Esophagus (tissue), 2 donors: Measurements from ENCODE around the gene CHST6. TPM values are rescaled to one million over a fixed set of nuclear protein-coding genes. Genes with fewer than 3 reads are reported as not detected.
A peak's percentile ranks its signal among the peaks of the same experiment; 100 is the strongest.
"Not testable (repeated sequence)": the region's sequence is repeated elsewhere in the genome, so short reads cannot be mapped to it uniquely, and the experiment has no call there.

Experiments used
- H3K27ac ChIP-seq, 2 donors: one replicate each; pipeline ENCODE4 v1.5.1; 2013; ENCODE audit warnings: low read depth in 2 of 2, mild to moderate bottlenecking in 2 of 2, inconsistent platforms in 1 of 2, low read length in 1 of 2, moderate library complexity in 1 of 2
- H3K27me3 ChIP-seq, 2 donors: one replicate each; pipeline ENCODE4 v1.6.1; 2013; ENCODE audit warnings: low read length in 2 of 2, control low read depth in 1 of 2, mild to moderate bottlenecking in 1 of 2; ENCODE audit not compliant: insufficient read depth in 2 of 2, control insufficient read depth in 1 of 2
- H3K36me3 ChIP-seq, 2 donors: one replicate each; pipeline ENCODE4 v1.6.1; 2013; ENCODE audit warnings: low read length in 1 of 2; ENCODE audit not compliant: control insufficient read depth in 2 of 2, insufficient read depth in 2 of 2
- H3K4me1 ChIP-seq, 2 donors: one replicate each; pipeline ENCODE4 v1.6.1; 2013; ENCODE audit warnings: low read length in 1 of 2; ENCODE audit not compliant: control insufficient read depth in 2 of 2, insufficient read depth in 2 of 2
- H3K4me3 ChIP-seq, 2 donors: one replicate each; pipeline ENCODE4 v1.5.1; 2013; ENCODE audit warnings: low read length in 2 of 2, mild to moderate bottlenecking in 2 of 2, low read depth in 1 of 2, moderate library complexity in 1 of 2
- H3K9me3 ChIP-seq, 2 donors: one replicate each; pipeline ENCODE4 v1.6.1; 2013; ENCODE audit warnings: mild to moderate bottlenecking in 2 of 2, low read depth in 1 of 2, low read length in 1 of 2, moderate library complexity in 1 of 2; ENCODE audit not compliant: control insufficient read depth in 2 of 2, insufficient read depth in 1 of 2
- WGBS, 2 donors: extraction: QIAGEN DNeasy Blood & Tissue Kit; methylation state at CpG; one replicate each; pipeline ENCODE4 v1.1.7; 2013; 5-methylcytosine and 5-hydroxymethylcytosine counted together
- polyA plus RNA-seq, 2 donors: library from polyadenylated mRNA; stranded (reverse); fragments of 200-250 nt; gene quantifications; one replicate each; pipeline ENCODE4 v1.2.3, GENCODE V29; 2013
- donor health status: healthy with polysubstance abuse.
- donor health status: Bipolar disorder and iron deficiency.

CHST6 gene
- polyA plus RNA-seq, 2 donors, result 0.39 to 2.0 TPM

DNA sequence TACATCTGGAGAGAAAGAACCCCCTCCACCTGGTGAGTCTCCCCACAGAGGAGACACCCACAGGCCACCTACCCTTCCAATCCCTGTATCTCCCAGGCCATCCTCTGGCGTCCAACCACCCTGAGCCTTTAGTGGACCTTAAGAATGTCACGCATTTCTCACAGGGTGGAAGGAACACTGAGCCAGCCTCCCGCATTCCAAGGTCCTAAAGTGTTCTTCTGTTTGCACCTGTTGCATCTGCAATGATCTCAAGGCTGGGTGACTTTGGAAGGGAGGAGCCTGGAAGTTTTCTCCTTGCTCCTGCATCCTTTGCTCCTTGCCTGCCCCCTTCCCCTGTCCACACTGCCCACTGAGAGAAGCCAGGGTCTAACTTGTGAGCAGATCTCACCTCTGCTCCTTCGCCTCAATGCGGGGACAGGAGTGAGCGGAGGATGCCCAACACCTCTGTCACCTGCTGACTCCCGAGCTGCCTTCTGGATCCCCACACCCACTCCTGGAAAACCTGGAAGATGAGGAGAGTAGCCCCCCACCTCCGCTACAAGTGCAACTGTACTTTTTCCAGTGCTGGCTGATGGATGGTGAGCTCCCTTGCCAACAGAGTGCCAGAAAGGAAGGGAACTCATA lies 37.0 kb upstream of the CHST6 start:
- WGBS, 2 donors, result 78 to 86% methylated on average over 8 of the region's 8 CpGs
- Histone ChIP-seq H3K27ac (no peak overlapping the region), H3K4me1 (no peaks in the 10 kb centered on the region)

DNA sequence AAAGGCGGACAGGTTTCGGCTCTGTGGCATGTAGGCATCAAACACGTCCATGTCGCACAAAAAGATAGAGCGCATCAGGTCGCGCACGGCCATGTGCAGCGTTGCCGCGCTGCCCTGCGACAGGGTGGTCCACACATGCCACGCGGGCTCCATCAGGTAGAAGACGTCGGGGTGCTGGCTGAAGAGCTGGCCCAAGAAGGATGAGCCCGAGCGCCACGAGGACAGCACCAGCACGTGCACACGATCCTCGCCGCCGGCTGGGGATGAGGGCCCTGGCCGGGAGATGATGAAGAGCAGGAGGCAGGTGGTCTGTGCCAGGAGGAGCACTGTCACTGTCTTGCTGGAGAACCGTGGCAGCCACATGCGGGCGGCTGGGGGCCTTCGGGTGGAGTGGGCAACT lies 34.7 kb upstream of the CHST6 start:
- H3K9me3 ChIP-seq, result no peaks in the 10 kb centered on the region
- H3K4me3 ChIP-seq, result no peak overlapping the region
- H3K36me3 ChIP-seq, result no peaks in the 10 kb centered on the region
- H3K4me1 ChIP-seq, result no peaks in the 10 kb centered on the region
- no peak overlapping the region for H3K27ac ChIP-seq
- 96% methylated on average over 29 of the region's 29 CpGs for WGBS, 2 donors
- H3K27me3 ChIP-seq, result no peaks in the 10 kb centered on the region

More for the DNA sequence above, 37.0 kb upstream of the CHST6 start:
- Histone ChIP-seq H3K9me3 (no peaks in the 10 kb centered on the region), H3K36me3 (no peaks in the 10 kb centered on the region), H3K27me3 (no peaks in the 10 kb centered on the region), H3K4me3 (no peak overlapping the region)

GRCh38 chr16:75529056-75529905 lies 34.0 kb upstream of the CHST6 start:
- no peaks in the 10 kb centered on the region for H3K9me3 ChIP-seq
- no peaks in the 10 kb centered on the region for H3K36me3 ChIP-seq
- H3K27me3 ChIP-seq, result no peaks in the 10 kb centered on the region
- no peak overlapping the region for H3K27ac ChIP-seq
- 94 to 95% methylated on average over 73 to 81 of the region's 81 CpGs for WGBS, 2 donors
- H3K4me3 ChIP-seq, result no peak overlapping the region
- no peaks in the 10 kb centered on the region for H3K4me1 ChIP-seq

- H3K27ac ChIP-seq, result no peak overlapping the region
- no peaks in the 10 kb centered on the region for H3K4me1 ChIP-seq
- H3K4me3 ChIP-seq, result no peak overlapping the region
- 63 to 78% methylated on average over 5 of the region's 5 CpGs for WGBS, 2 donors
- no peaks in the 10 kb centered on the region for H3K27me3 ChIP-seq
- H3K9me3 ChIP-seq, result no peaks in the 10 kb centered on the region
- no peaks in the 10 kb centered on the region for H3K36me3 ChIP-seq
Observed at GRCh38 chr16:75527825-75528299, 32.6 kb upstream of the CHST6 start.

DNA sequence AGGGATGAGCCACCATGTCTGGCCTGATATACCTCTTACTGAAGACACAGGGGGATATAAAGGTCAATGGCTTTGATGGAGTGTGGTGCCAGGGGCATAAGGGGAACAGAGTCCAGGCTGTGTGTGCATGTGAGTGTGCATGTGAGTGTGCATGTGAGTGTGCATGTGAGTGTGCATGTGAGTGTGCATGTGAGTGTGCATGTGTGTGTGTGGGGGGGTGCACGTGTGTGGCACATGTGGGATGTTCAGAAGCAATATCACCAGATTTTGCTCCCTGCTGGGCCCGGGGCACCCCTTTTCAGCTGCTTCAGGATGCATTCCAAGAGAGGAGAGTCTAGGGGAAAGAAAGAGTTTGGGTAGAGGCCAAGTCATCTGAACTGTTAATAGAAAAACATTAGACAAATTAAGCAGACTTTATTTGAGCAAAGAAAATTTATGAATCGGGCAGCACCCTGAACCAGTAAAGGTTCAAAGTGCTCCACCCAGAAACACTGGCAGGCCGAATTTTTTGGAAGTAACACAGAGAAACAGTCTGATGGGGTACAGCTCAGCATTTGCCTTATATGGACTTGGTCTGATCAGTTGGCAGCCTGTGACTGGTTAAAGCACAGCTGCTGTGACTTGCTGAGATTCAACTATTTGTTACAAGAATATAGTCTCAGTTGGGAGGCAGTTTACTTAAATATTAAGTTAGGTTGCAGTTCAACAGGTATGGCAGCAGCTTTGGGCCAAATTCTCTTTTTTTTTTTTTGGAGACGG lies 31.0 kb upstream of the CHST6 start:
- 86 to 87% methylated on average over 5 of the region's 5 CpGs for WGBS, 2 donors
- no peaks in the 10 kb centered on the region for H3K4me1 ChIP-seq
- H3K27ac ChIP-seq, result no peak overlapping the region
- no peak overlapping the region for H3K4me3 ChIP-seq
- no peaks in the 10 kb centered on the region for H3K27me3 ChIP-seq
- no peaks in the 10 kb centered on the region for H3K9me3 ChIP-seq
- no peaks in the 10 kb centered on the region for H3K36me3 ChIP-seq

DNA sequence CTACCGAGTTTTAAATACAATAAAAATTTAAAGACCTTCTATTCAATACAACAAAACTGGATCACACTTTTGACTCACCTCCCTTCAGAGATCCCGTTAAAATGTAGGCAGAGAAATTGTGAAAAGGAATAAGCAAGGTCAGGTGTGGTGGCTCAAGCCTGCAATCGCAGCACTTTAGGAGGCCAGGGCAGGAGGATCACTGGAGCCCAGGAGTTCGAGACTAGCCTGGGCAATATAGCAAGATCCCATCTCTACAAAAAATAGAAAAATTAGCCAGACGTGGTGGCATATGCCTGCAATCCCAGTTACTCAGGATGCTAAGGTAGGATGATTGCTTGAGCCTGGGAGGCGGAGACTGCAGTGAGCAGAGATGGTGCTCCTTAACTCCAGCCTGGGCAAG lies 23.9 kb upstream of the CHST6 start:
- H3K9me3 ChIP-seq, result no peaks in the 10 kb centered on the region
- H3K4me1 ChIP-seq, result no peaks in the 10 kb centered on the region
- H3K27ac ChIP-seq, result no peak overlapping the region
- 93% methylated on average over 6 of the region's 6 CpGs for WGBS, 2 donors
- no peak overlapping the region for H3K4me3 ChIP-seq
- no peaks in the 10 kb centered on the region for H3K36me3 ChIP-seq
- no peaks in the 10 kb centered on the region for H3K27me3 ChIP-seq

GRCh38 chr16:75516189-75516966 lies 21.1 kb upstream of the CHST6 start:
- 7 to 8% methylated on average over 40 to 42 of the region's 42 CpGs for WGBS, 2 donors
- not testable (repeated sequence) for H3K9me3 ChIP-seq, H3K27me3 ChIP-seq, H3K4me1 ChIP-seq, H3K36me3 ChIP-seq
- peak overlapping the region; percentile 90 to 93 for H3K27ac ChIP-seq
- peak overlapping the region; percentile 88 to 96 for H3K4me3 ChIP-seq

DNA sequence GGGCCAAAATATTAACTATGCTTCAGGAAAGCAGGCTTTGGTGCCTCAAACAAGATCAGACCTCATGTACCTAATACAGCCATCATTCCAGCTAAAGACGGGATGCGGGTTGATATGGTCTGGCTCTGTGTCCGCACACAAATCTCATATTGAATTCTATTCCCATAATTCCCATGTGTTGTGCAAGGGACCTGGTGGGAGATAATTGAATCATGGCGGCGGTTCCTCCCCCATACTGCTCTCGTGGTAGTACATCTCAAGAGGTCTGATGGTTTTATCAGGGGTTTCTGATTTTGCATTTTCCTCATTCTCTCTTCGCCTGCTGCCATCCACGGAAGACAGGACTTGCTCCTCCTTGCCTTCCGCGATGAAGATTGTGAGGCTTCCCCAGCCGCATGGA lies 19.1 kb upstream of the CHST6 start:
- WGBS, 2 donors, result 95 to 96% methylated on average over 11 of the region's 11 CpGs

DNA sequence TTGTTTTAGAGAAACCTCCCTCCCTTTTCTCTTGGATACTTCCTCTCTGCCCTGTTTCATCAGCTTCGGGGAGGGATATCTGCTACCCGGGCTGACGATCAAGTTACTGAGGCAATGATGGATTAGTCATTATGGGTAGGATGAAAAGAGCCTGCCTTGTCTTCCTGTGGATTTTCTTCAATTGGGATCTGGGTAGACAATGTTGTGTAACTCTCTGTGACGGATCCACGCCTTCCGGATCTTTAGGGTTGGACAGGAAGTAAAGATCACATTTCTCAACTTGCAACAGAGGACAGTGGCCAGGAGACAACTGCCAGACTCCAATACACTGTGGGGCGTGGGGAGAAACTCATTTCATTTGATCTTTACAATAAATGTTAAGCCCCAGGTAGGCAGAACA lies 11.3 kb upstream of the CHST6 start:
- 27 to 37% methylated on average over 7 of the region's 7 CpGs for WGBS, 2 donors
- Histone ChIP-seq H3K4me3 (no peak overlapping the region), H3K27ac (no peak overlapping the region), H3K36me3 (no peaks in the 10 kb centered on the region), H3K27me3 (no peaks in the 10 kb centered on the region), H3K9me3 (no peaks in the 10 kb centered on the region), H3K4me1 (no peaks in the 10 kb centered on the region)

More for the DNA sequence above, 19.1 kb upstream of the CHST6 start:
- Histone ChIP-seq H3K27me3 (no peaks in the 10 kb centered on the region), H3K4me1 (no peaks in the 10 kb centered on the region), H3K4me3 (no peak overlapping the region), H3K36me3 (no peaks in the 10 kb centered on the region), H3K9me3 (no peaks in the 10 kb centered on the region), H3K27ac (no peak overlapping the region)
